ENCODE results near the gene KLHL29.

DNA sequence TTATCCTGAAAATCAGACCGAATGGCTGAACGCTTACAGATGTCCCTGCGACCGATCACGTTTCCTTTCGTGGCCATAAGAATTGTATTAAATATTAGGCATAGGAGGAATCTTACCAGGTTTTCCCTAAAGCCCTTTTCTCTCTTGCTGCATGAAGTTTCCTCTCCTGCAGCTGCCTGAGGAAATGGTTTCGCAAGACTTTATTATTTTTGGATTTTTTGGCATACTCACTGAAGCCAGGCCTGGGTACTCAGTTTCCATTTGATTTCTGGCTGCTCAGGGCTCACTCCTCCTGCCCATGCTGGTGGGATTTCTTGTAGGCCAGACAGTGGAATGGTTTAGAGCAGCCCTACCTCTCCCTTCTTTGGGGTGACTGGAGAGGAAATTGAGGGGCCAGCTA lies 114.0 kb downstream of the KLHL29 start:
- no peak for TF ChIP-seq POLR2AphosphoS5 (IDR thresholded peaks at IDR 0.05; ENCODE audit: low read depth, low read length)
- TF ChIP-seq, protein P1, sequence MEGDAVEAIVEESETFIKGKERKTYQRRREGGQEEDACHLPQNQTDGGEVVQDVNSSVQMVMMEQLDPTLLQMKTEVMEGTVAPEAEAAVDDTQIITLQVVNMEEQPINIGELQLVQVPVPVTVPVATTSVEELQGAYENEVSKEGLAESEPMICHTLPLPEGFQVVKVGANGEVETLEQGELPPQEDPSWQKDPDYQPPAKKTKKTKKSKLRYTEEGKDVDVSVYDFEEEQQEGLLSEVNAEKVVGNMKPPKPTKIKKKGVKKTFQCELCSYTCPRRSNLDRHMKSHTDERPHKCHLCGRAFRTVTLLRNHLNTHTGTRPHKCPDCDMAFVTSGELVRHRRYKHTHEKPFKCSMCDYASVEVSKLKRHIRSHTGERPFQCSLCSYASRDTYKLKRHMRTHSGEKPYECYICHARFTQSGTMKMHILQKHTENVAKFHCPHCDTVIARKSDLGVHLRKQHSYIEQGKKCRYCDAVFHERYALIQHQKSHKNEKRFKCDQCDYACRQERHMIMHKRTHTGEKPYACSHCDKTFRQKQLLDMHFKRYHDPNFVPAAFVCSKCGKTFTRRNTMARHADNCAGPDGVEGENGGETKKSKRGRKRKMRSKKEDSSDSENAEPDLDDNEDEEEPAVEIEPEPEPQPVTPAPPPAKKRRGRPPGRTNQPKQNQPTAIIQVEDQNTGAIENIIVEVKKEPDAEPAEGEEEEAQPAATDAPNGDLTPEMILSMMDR (IDR thresholded peaks at IDR 0.05): no peak
- no peak for TF ChIP-seq TCF7L2 (IDR thresholded peaks at IDR 0.05; ENCODE audit: low read depth, low read length)
- TF ChIP-seq, protein P2, sequence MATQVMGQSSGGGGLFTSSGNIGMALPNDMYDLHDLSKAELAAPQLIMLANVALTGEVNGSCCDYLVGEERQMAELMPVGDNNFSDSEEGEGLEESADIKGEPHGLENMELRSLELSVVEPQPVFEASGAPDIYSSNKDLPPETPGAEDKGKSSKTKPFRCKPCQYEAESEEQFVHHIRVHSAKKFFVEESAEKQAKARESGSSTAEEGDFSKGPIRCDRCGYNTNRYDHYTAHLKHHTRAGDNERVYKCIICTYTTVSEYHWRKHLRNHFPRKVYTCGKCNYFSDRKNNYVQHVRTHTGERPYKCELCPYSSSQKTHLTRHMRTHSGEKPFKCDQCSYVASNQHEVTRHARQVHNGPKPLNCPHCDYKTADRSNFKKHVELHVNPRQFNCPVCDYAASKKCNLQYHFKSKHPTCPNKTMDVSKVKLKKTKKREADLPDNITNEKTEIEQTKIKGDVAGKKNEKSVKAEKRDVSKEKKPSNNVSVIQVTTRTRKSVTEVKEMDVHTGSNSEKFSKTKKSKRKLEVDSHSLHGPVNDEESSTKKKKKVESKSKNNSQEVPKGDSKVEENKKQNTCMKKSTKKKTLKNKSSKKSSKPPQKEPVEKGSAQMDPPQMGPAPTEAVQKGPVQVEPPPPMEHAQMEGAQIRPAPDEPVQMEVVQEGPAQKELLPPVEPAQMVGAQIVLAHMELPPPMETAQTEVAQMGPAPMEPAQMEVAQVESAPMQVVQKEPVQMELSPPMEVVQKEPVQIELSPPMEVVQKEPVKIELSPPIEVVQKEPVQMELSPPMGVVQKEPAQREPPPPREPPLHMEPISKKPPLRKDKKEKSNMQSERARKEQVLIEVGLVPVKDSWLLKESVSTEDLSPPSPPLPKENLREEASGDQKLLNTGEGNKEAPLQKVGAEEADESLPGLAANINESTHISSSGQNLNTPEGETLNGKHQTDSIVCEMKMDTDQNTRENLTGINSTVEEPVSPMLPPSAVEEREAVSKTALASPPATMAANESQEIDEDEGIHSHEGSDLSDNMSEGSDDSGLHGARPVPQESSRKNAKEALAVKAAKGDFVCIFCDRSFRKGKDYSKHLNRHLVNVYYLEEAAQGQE (IDR thresholded peaks at IDR 0.05; ENCODE audit: insufficient read depth in 1 of 2, low read depth in 2 of 2, low read length in 1 of 2): no peak
- TF ChIP-seq SIN3A (IDR thresholded peaks at IDR 0.05; ENCODE audit: borderline replicate concordance, insufficient read depth, low read depth, low read length): no peak

All from Panc1 (cell line).